HEK293 (cell line): ENCODE measurements around the gene ELOVL4.

Experiments used
- HOXC10 ChIP-seq: sonication (generic); formaldehyde crosslinking; IDR thresholded peaks from 2 replicates; pipeline ENCODE4 v1.8.1; 2023; ENCODE audit warnings: mild to moderate bottlenecking, missing genetic modification reagents
- INSM2 ChIP-seq: fragments of 450-650 bp; formaldehyde crosslinking; IDR thresholded peaks from 2 replicates; pipeline ENCODE4 v1.5.1; 2016; ENCODE audit warnings: missing biosample characterization, missing genetic modification characterization
- MEIS1 ChIP-seq: sonication (generic); formaldehyde crosslinking; IDR thresholded peaks from 2 replicates; pipeline ENCODE4 v1.8.1; 2022; ENCODE audit warnings: missing genetic modification reagents, mild to moderate bottlenecking, borderline replicate concordance
- PRDM10 ChIP-seq: fragments of 450-650 bp; formaldehyde crosslinking; IDR thresholded peaks from 2 replicates; pipeline ENCODE4 v1.5.1; 2016; ENCODE audit warnings: missing biosample characterization, missing genetic modification characterization
- REPIN1 ChIP-seq: fragments of 450-650 bp; formaldehyde crosslinking; IDR thresholded peaks from 2 replicates; pipeline ENCODE4 v1.5.1; 2017; ENCODE audit warnings: missing biosample characterization, missing genetic modification characterization, low read depth
- SALL2 ChIP-seq: fragments of 450-650 bp; formaldehyde crosslinking; IDR thresholded peaks from 2 replicates; pipeline ENCODE4 v1.5.0; 2017; ENCODE audit warnings: missing biosample characterization, mild to moderate bottlenecking, missing genetic modification characterization, borderline replicate concordance
- SCRT1 ChIP-seq: fragments of 450-650 bp; formaldehyde crosslinking; IDR thresholded peaks from 2 replicates; pipeline ENCODE4 v1.5.1; 2016; ENCODE audit warnings: missing biosample characterization, missing genetic modification characterization, borderline replicate concordance
- WT1 ChIP-seq: fragments of 450-650 bp; formaldehyde crosslinking; IDR thresholded peaks from 2 replicates; pipeline ENCODE4 v1.5.1; 2016; ENCODE audit warnings: missing biosample characterization, missing genetic modification characterization
- ZNF10 ChIP-seq: fragments of 450-650 bp; formaldehyde crosslinking; IDR thresholded peaks from 2 replicates; pipeline ENCODE4 v1.5.1; 2017; ENCODE audit warnings: missing biosample characterization, missing genetic modification characterization
- ZNF132 ChIP-seq: fragments of 450-650 bp; formaldehyde crosslinking; IDR thresholded peaks from 2 replicates; pipeline ENCODE4 v1.5.1; 2017; ENCODE audit warnings: missing biosample characterization, missing genetic modification characterization, borderline replicate concordance
- ZNF146 ChIP-seq: fragments of 450-650 bp; formaldehyde crosslinking; IDR thresholded peaks from 2 replicates; pipeline ENCODE4 v1.5.1; 2016; ENCODE audit warnings: missing biosample characterization, missing genetic modification characterization
- ZNF175 ChIP-seq: fragments of 450-650 bp; formaldehyde crosslinking; IDR thresholded peaks from 2 replicates; pipeline ENCODE4 v1.5.1; 2016; ENCODE audit warnings: missing biosample characterization, missing genetic modification characterization
- ZNF211 ChIP-seq: fragments of 450-650 bp; formaldehyde crosslinking; IDR thresholded peaks from 2 replicates; pipeline ENCODE4 v1.5.1; 2016; ENCODE audit warnings: low read depth, missing biosample characterization, missing genetic modification characterization
- ZNF221 ChIP-seq: fragments of 450-650 bp; formaldehyde crosslinking; IDR thresholded peaks from 2 replicates; pipeline ENCODE4 v1.5.1; 2017; ENCODE audit warnings: missing biosample characterization, missing genetic modification characterization, borderline replicate concordance
- ZNF292 ChIP-seq: fragments of 450-650 bp; formaldehyde crosslinking; IDR thresholded peaks from 2 replicates; pipeline ENCODE4 v1.5.1; 2016; ENCODE audit warnings: low read depth, missing biosample characterization, missing genetic modification characterization, borderline replicate concordance
- ZNF324 ChIP-seq: fragments of 450-650 bp; formaldehyde crosslinking; IDR thresholded peaks from 2 replicates; pipeline ENCODE4 v1.5.1; 2016; ENCODE audit warnings: missing biosample characterization, missing genetic modification characterization
- ZNF354C ChIP-seq: fragments of 450-650 bp; formaldehyde crosslinking; IDR thresholded peaks from 2 replicates; pipeline ENCODE4 v1.5.1; 2016; ENCODE audit warnings: missing biosample characterization, missing genetic modification characterization, low read depth, borderline replicate concordance
- ZNF366 ChIP-seq: fragments of 450-650 bp; formaldehyde crosslinking; conservative IDR thresholded peaks from 2 replicates; pipeline ENCODE4 v1.5.1; 2016; ENCODE audit warnings: missing biosample characterization, missing genetic modification characterization
- ZNF394 ChIP-seq: fragments of 450-650 bp; formaldehyde crosslinking; IDR thresholded peaks from 2 replicates; pipeline ENCODE4 v1.5.1; 2016; ENCODE audit warnings: missing biosample characterization, missing genetic modification characterization, mild to moderate bottlenecking, moderate library complexity, borderline replicate concordance
- ZNF404 ChIP-seq: fragments of 450-650 bp; formaldehyde crosslinking; IDR thresholded peaks from 2 replicates; pipeline ENCODE4 v1.5.1; 2017; ENCODE audit warnings: missing biosample characterization, missing genetic modification characterization
- ZNF514 ChIP-seq: fragments of 450-650 bp; formaldehyde crosslinking; IDR thresholded peaks from 2 replicates; pipeline ENCODE4 v1.5.1; 2016; ENCODE audit warnings: missing biosample characterization, missing genetic modification characterization
- ZNF571 ChIP-seq: fragments of 450-650 bp; formaldehyde crosslinking; IDR thresholded peaks from 2 replicates; pipeline ENCODE4 v1.5.0; 2017; ENCODE audit warnings: missing biosample characterization, missing genetic modification characterization
- ZNF600 ChIP-seq: fragments of 450-650 bp; formaldehyde crosslinking; IDR thresholded peaks from 2 replicates; pipeline ENCODE4 v1.5.1; 2016; ENCODE audit warnings: missing biosample characterization, missing genetic modification characterization
- ZNF623 ChIP-seq: fragments of 450-650 bp; formaldehyde crosslinking; IDR thresholded peaks from 2 replicates; pipeline ENCODE4 v1.5.1; 2016; ENCODE audit warnings: missing biosample characterization, missing genetic modification characterization
- ZNF747 ChIP-seq: fragments of 450-650 bp; formaldehyde crosslinking; IDR thresholded peaks from 2 replicates; pipeline ENCODE4 v1.5.1; 2016; ENCODE audit warnings: missing biosample characterization, missing genetic modification characterization
- ZNF792 ChIP-seq: fragments of 450-650 bp; formaldehyde crosslinking; IDR thresholded peaks from 2 replicates; pipeline ENCODE4 v1.5.1; 2016; ENCODE audit warnings: missing biosample characterization, missing genetic modification characterization
- ZNF837 ChIP-seq: fragments of 450-650 bp; formaldehyde crosslinking; IDR thresholded peaks from 2 replicates; pipeline ENCODE4 v1.5.1; 2016; ENCODE audit warnings: missing biosample characterization, missing genetic modification characterization
- ZSCAN4 ChIP-seq: fragments of 450-650 bp; formaldehyde crosslinking; IDR thresholded peaks from 2 replicates; pipeline ENCODE4 v1.5.1; 2017; ENCODE audit warnings: missing biosample characterization, missing genetic modification characterization
- TF ChIP-seq, protein P1 (sequence below): fragments of 450-650 bp; formaldehyde crosslinking; conservative IDR thresholded peaks from 2 replicates; pipeline ENCODE4 v1.5.1; 2016; ENCODE audit warnings: low read depth, missing biosample characterization, missing genetic modification characterization
- TF ChIP-seq, protein P2 (sequence below): fragments of 450-650 bp; formaldehyde crosslinking; IDR thresholded peaks from 2 replicates; pipeline ENCODE4 v1.5.1; 2016; ENCODE audit warnings: missing biosample characterization, missing genetic modification characterization

Gene ELOVL4

DNA sequence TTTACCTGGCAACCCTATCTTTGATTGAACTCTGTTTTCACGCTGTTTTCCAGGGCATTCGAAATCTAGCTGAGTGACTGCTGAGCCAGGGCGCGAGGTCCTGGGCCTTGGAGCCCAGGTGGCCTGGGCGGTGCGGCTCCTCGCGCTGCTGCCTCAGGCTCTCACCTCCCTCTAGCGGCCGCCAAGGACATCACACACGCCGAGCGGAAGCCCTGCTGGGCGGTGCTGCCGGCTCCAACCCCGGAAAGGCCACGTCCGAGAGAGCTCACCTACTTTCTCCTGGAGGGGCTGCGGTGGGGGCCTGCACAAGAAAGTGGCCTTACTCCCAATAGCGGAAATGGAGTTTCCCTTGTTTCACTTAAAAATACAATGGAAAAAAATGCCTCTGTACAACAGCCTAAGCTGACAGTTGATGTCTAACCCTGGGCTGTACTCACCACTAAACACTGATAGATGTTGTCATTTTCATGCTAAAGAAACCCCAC is 77.7 kb downstream of the ELOVL4 start (continued):
- TF ChIP-seq REPIN1 (tag by site-specific recombination) = no peak
- no peak for TF ChIP-seq MEIS1 (CRISPR knock-in tag)
- no peak for TF ChIP-seq ZNF366 (tag by site-specific recombination)
- no peak for TF ChIP-seq ZNF623 (tag by site-specific recombination)
- no peak for TF ChIP-seq PRDM10 (tag by site-specific recombination)
- no peak for TF ChIP-seq INSM2 (tag by site-specific recombination)
- TF ChIP-seq, protein P1, sequence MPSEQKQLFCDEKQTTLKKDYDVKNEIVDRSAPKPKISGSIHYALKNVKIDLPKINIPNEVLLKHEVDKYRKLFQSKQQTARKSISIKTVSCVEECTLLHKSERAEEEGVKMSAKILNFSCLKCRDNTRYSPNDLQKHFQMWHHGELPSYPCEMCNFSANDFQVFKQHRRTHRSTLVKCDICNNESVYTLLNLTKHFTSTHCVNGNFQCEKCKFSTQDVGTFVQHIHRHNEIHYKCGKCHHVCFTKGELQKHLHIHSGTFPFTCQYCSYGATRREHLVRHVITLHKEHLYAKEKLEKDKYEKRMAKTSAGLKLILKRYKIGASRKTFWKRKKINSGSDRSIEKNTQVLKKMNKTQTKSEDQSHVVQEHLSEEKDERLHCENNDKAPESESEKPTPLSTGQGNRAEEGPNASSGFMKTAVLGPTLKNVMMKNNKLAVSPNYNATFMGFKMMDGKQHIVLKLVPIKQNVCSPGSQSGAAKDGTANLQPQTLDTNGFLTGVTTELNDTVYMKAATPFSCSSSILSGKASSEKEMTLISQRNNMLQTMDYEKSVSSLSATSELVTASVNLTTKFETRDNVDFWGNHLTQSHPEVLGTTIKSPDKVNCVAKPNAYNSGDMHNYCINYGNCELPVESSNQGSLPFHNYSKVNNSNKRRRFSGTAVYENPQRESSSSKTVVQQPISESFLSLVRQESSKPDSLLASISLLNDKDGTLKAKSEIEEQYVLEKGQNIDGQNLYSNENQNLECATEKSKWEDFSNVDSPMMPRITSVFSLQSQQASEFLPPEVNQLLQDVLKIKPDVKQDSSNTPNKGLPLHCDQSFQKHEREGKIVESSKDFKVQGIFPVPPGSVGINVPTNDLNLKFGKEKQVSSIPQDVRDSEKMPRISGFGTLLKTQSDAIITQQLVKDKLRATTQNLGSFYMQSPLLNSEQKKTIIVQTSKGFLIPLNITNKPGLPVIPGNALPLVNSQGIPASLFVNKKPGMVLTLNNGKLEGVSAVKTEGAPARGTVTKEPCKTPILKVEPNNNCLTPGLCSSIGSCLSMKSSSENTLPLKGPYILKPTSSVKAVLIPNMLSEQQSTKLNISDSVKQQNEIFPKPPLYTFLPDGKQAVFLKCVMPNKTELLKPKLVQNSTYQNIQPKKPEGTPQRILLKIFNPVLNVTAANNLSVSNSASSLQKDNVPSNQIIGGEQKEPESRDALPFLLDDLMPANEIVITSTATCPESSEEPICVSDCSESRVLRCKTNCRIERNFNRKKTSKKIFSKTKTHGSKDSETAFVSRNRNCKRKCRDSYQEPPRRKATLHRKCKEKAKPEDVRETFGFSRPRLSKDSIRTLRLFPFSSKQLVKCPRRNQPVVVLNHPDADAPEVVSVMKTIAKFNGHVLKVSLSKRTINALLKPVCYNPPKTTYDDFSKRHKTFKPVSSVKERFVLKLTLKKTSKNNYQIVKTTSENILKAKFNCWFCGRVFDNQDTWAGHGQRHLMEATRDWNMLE (tag by site-specific recombination) = peak; percentile 48
- no peak for TF ChIP-seq ZNF571 (tag by site-specific recombination)
- no peak for TF ChIP-seq ZNF175 (tag by site-specific recombination)
- no peak for TF ChIP-seq ZNF354C
- peak; percentile 54 for TF ChIP-seq ZNF600 (tag by site-specific recombination)
- no peak for TF ChIP-seq ZNF146 (tag by site-specific recombination)
- TF ChIP-seq ZNF747 (tag by site-specific recombination) = no peak
- no peak for TF ChIP-seq HOXC10 (CRISPR knock-in tag)
- no peak for TF ChIP-seq ZNF221 (tag by site-specific recombination)
- TF ChIP-seq ZNF10 (tag by site-specific recombination) = no peak
- no peak for TF ChIP-seq ZNF792 (tag by site-specific recombination)
- TF ChIP-seq WT1 (tag by site-specific recombination) = no peak
- TF ChIP-seq ZSCAN4 (tag by site-specific recombination) = no peak
- TF ChIP-seq ZNF132 = no peak
- TF ChIP-seq ZNF211 (tag by site-specific recombination) = no peak
- no peak for TF ChIP-seq ZNF404 (tag by site-specific recombination)
- no peak for TF ChIP-seq SALL2 (tag by site-specific recombination)
- TF ChIP-seq ZNF292 (tag by site-specific recombination) = no peak
- TF ChIP-seq, protein P2, sequence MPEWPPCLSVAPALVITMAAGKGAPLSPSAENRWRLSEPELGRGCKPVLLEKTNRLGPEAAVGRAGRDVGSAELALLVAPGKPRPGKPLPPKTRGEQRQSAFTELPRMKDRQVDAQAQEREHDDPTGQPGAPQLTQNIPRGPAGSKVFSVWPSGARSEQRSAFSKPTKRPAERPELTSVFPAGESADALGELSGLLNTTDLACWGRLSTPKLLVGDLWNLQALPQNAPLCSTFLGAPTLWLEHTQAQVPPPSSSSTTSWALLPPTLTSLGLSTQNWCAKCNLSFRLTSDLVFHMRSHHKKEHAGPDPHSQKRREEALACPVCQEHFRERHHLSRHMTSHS (tag by site-specific recombination) = no peak
- no peak for TF ChIP-seq ZNF514 (tag by site-specific recombination)
- TF ChIP-seq ZNF837 (tag by site-specific recombination) = no peak
- no peak for TF ChIP-seq ZNF324 (tag by site-specific recombination)
- TF ChIP-seq SCRT1 = no peak
- no peak for TF ChIP-seq ZNF394 (tag by site-specific recombination)
